SK-N-MC (cell line): ENCODE measurements around the gene STEAP2.

ENCODE experiments used
- DNase-seq: peaks from one replicate; pipeline ENCODE4 v3.0.0-alpha.2; 2011; ENCODE audit warnings: low read depth, low spot score
- H3K27ac ChIP-seq: fragments of 200-600 bp; sonication (generic); 2 replicates; pipeline ENCODE4 v1.5.1; 2016; ENCODE audit warnings: mixed run types
- H3K36me3 ChIP-seq: fragments of 200-600 bp; sonication (generic); 2 replicates; pipeline ENCODE4 v1.6.1; 2017; ENCODE audit warnings: antibody characterized with exemption, low read length, mixed read lengths; ENCODE audit not compliant: insufficient read depth
- H3K4me3 ChIP-seq: fragments of 200-600 bp; sonication (generic); 2 replicates; pipeline ENCODE4 v1.5.1; 2016
- H3K9ac ChIP-seq: fragments of 200-600 bp; sonication (generic); 2 replicates; pipeline ENCODE4 v1.8.0; 2017; ENCODE audit warnings: mixed run types, mixed read lengths; ENCODE audit not compliant: insufficient read length
- H3K9me3 ChIP-seq: fragments of 200-600 bp; sonication (generic); 2 replicates; pipeline ENCODE4 v1.6.1; 2017; ENCODE audit warnings: low read depth, mild to moderate bottlenecking, antibody characterized with exemption, low read length, moderate library complexity, mixed read lengths
- EZH2 ChIP-seq: fragments of 200-600 bp; sonication (generic); IDR thresholded peaks from one replicate; pipeline ENCODE4 v1.6.1; 2017; ENCODE audit warnings: antibody characterized with exemption
- FOXP2 ChIP-seq: optimal IDR thresholded peaks from 2 replicates; pipeline ENCODE3; 2011; ENCODE audit warnings: mild to moderate bottlenecking, moderate library complexity; ENCODE audit not compliant: insufficient read depth; ENCODE audit errors: extremely low read length, control extremely low read depth
- POLR2AphosphoS5 ChIP-seq: IDR thresholded peaks from 2 replicates; pipeline ENCODE4 v1.6.1; 2012; ENCODE audit warnings: mild to moderate bottlenecking, low read depth, low read length, borderline replicate concordance

Gene STEAP2

GRCh38 chr7:90187507-90188050, 24.0 kb upstream of the STEAP2 start:
- no peak overlapping the region for H3K4me3 ChIP-seq
- H3K9ac ChIP-seq: no peak overlapping the region
- no peak for DNase-seq
- H3K36me3 ChIP-seq: peaks cover 5% of the 10 kb centered on the region; the same call in 1 of the 2 replicates
- no peak overlapping the region for H3K27ac ChIP-seq
- H3K9me3 ChIP-seq: 0 out of 2 replicates have a peak, but pooled peaks cover 13% of the 10 kb centered on the region
- TF ChIP-seq FOXP2 (no peak), POLR2AphosphoS5 (no peak), EZH2 (no peak)

- Histone ChIP-seq H3K27ac (peak overlapping the region; percentile 50; the same call in 1 of the 2 replicates), H3K36me3 (peaks cover 5% of the 10 kb centered on the region; the same call in 1 of the 2 replicates), H3K9me3 (0 out of 2 replicates have a peak, but pooled peaks cover 13% of the 10 kb centered on the region), H3K4me3 (no peak overlapping the region), H3K9ac (no peak overlapping the region)
- TF ChIP-seq FOXP2: no peak
- no peak for TF ChIP-seq POLR2AphosphoS5
- TF ChIP-seq EZH2: no peak
- DNase-seq: no peak
Observed at GRCh38 chr7:90188281-90188680, 23.3 kb upstream of the STEAP2 start.

DNA sequence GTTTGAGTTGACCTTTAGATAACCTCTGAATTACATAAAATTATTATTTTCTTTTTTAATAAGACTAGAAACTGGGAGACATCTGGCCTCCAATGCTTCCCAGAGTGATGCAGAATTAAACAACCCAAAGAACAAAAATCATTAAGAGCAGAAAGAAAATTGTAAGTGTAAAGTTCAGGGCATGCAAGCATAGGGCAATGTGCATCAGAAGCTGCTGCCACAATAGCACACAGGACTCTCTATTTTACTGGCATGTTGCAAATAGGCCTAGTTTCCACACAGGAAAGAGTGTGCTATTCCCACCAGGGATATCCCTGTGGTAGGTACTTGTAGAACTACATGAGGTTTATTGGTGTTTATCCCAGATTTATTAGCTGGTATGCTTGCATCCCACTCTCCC, 20.5 kb upstream of the STEAP2 start:
- Histone ChIP-seq H3K27ac (no peak overlapping the region), H3K9me3 (0 out of 2 replicates have a peak, but pooled peaks cover 13% of the 10 kb centered on the region), H3K9ac (no peak overlapping the region), H3K36me3 (peaks cover 5% of the 10 kb centered on the region; the same call in 1 of the 2 replicates), H3K4me3 (no peak overlapping the region)
- no peak for DNase-seq
- TF ChIP-seq POLR2AphosphoS5 (no peak), FOXP2 (no peak), EZH2 (no peak)

- peaks cover 5% of the 10 kb centered on the region; the same call in 1 of the 2 replicates for H3K36me3 ChIP-seq
Observed at GRCh38 chr7:90191648-90192047, 19.9 kb upstream of the STEAP2 start.

DNA sequence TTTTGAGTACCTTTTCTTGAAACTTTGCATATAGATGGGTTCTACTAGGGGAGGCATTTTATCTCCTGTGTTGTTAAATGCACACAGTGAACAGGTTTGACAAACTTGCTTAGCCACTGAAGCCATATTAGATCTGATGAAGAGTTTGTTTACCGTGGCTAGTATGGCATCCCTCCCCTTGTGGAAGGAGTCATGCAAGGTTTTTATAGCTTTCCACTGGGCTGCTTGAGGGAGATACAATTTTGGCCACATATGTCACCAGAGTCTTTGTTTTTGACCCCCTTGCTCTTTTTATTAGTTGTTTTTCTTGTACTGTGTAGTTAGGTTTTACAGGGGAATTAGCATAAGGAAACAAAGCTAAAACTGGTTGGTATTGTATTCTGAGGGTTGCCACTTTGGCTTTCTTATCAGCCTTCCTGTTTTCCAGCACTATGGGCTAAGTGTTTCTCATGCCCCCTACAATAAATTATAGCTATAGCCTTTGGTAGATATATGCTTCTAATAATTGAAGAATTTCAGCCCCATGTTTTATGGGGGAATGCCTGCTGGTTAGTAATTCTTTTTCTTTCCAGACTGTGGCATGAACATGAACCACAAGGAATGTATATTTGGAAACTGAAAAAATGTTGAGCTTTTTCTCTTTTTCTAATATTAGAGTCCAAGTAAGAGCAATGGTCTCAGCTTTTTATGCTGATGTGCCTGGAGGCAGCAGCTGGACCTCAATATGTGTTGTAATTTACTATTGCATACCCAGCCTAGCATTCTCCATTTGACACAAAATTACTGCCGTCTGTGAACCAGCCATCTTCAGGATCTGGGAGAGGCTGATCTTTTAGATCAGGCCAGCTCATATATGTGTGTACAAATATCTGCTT, 18.4 kb upstream of the STEAP2 start:
- DNase-seq: no peak
- peak overlapping the region; percentile 20; the same call in 1 of the 2 replicates for H3K4me3 ChIP-seq
- peaks cover 5% of the 10 kb centered on the region; the same call in 1 of the 2 replicates for H3K36me3 ChIP-seq
- no peak for TF ChIP-seq POLR2AphosphoS5
- no peak for TF ChIP-seq EZH2
- TF ChIP-seq FOXP2: no peak
- 0 out of 2 replicates have a peak, but pooled peaks cover 13% of the 10 kb centered on the region for H3K9me3 ChIP-seq
- H3K9ac ChIP-seq: no peak overlapping the region
- peak overlapping the region; percentile 84 for H3K27ac ChIP-seq

More at GRCh38 chr7:90191648-90192047, 19.9 kb upstream of the STEAP2 start:
- TF ChIP-seq EZH2 (no peak), POLR2AphosphoS5 (no peak), FOXP2 (no peak)
- H3K9me3 ChIP-seq: 0 out of 2 replicates have a peak, but pooled peaks cover 13% of the 10 kb centered on the region
- DNase-seq: no peak
- no peak overlapping the region for H3K4me3 ChIP-seq
- no peak overlapping the region for H3K9ac ChIP-seq
- no peak overlapping the region for H3K27ac ChIP-seq

DNA sequence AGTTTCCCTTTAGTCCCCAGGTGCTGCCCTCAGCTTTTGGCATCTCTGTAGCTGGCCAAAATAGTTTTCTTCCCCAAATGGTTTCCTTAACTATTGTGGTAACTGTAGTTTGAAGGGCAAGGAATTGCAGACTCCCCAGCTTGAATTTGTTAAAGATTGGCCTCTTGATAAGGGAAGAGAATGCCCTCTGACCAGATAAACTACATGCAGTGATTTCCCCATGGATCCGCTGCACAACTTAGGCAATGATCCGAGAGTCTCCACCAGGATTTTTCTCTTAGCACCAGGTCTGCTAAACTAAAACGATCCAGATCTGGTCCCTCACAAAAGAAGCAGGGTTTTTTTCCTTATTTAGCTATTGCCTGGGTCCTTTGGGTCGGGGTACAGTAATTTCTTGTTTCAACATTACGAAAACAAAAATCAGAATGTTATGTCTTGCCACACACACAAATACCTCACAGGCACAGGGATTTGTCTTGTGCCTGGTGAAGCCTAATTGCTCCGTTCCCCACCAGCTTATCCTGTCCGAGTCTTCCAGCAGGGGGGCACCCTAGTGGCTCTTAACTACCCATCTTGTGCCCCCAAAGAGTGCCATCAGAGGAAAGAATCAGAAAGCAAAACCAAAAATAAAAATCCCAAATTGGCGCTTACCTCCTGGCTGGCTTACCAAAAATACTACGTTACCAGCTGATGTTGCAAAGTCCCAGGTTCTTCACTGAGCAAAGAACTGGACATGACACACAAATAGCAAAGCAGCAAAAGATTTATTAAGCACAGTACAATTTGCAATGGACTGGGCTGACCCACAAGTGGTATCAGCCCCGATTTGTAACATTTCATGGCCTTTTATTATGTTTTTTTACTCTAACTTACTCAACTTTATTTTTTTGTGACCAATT, 16.4 kb upstream of the STEAP2 start:
- no peak for DNase-seq
- H3K27ac ChIP-seq: no peak overlapping the region
- H3K9me3 ChIP-seq: 0 out of 2 replicates have a peak, but pooled peaks cover 8% of the 10 kb centered on the region
- H3K9ac ChIP-seq: no peak overlapping the region
- H3K4me3 ChIP-seq: no peak overlapping the region
- H3K36me3 ChIP-seq: peaks cover 3% of the 10 kb centered on the region; the same call in 1 of the 2 replicates
- TF ChIP-seq EZH2: no peak

DNA sequence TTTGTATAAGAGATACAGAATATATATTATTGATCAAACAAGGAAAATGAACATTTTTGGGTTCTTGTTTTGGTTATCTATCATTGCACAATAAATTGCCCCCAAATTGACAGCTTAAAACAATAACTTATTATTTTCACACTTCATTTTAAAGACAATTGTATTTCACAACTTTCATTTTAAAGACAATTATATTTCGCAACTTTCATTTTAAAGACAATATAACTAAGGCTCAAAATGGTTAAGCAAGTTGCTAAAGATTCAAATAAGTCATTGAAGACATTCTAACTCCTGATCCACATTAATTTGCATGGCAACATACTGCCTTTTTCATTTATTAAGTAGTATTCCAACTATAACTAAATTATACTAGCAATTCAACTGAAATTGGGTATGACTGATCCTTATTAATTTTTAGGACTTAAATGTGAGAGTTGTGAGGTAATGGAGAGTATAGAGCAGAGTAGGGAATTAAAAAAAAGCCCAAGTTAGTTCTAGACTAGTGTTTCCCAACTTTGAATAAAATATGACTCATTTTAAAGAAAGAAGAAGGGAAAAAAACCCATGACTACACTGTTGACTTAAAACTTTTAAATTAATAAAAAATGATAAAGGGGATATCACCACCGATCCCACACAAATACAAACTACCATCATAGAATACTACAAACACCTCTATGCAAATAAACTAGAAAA, 9.9 kb upstream of the STEAP2 start:
- no peak overlapping the region for H3K9ac ChIP-seq
- H3K9me3 ChIP-seq: peaks cover 7% of the 10 kb centered on the region; the same call in 1 of the 2 replicates
- H3K27ac ChIP-seq: no peak overlapping the region
- peaks cover 14% of the 10 kb centered on the region for H3K36me3 ChIP-seq
- no peak overlapping the region for H3K4me3 ChIP-seq
- TF ChIP-seq FOXP2: no peak
- no peak for TF ChIP-seq POLR2AphosphoS5
- no peak for TF ChIP-seq EZH2
- DNase-seq: no peak
